Subcutaneous abdominal adipose tissue (tissue), 5 donors: ENCODE measurements around the gene ORM2.
"Not testable (repeated sequence)": the region's sequence is repeated elsewhere in the genome, so short reads cannot be mapped to it uniquely, and the experiment has no call there.

ENCODE experiments used
- H3K27ac ChIP-seq: one replicate; pipeline ENCODE4 v1.7.0; 2013; ENCODE audit warnings: low read depth, mild to moderate bottlenecking, inconsistent platforms, low read length, moderate library complexity
- H3K27me3 ChIP-seq, 5 donors: one replicate each; pipeline ENCODE4 v1.7.0; 2013; ENCODE audit warnings: low read length in 5 of 5, inconsistent platforms in 1 of 5; ENCODE audit not compliant: control insufficient read depth in 5 of 5, insufficient read depth in 4 of 5
- H3K36me3 ChIP-seq, 5 donors: one replicate each; pipeline ENCODE4 v1.7.0; 2013; ENCODE audit warnings: low read length in 5 of 5; ENCODE audit not compliant: control insufficient read depth in 5 of 5, insufficient read depth in 5 of 5
- H3K4me1 ChIP-seq, 5 donors: one replicate each; pipeline ENCODE4 v1.7.0; 2013; ENCODE audit warnings: low read length in 5 of 5, mild to moderate bottlenecking in 3 of 5, moderate library complexity in 1 of 5; ENCODE audit not compliant: control insufficient read depth in 5 of 5, insufficient read depth in 5 of 5
- H3K4me3 ChIP-seq, 5 donors: one replicate each; pipeline ENCODE4 v1.7.0; 2013; ENCODE audit warnings: low read length in 5 of 5, low read depth in 1 of 5
- H3K9ac ChIP-seq, 5 donors: one replicate each; pipeline ENCODE4 v1.7.0; 2013; ENCODE audit warnings: low read length in 5 of 5, mild to moderate bottlenecking in 4 of 5, moderate library complexity in 3 of 5
- H3K9me3 ChIP-seq, 5 donors: one replicate each; pipeline ENCODE4 v1.7.0; 2013; ENCODE audit warnings: low read length in 5 of 5; ENCODE audit not compliant: control insufficient read depth in 5 of 5
- donor health status: healthy.
- donor health status: healthy.
- donor health status: healthy.
- donor health status: healthy.
- donor health status: healthy.

ORM2 gene

DNA sequence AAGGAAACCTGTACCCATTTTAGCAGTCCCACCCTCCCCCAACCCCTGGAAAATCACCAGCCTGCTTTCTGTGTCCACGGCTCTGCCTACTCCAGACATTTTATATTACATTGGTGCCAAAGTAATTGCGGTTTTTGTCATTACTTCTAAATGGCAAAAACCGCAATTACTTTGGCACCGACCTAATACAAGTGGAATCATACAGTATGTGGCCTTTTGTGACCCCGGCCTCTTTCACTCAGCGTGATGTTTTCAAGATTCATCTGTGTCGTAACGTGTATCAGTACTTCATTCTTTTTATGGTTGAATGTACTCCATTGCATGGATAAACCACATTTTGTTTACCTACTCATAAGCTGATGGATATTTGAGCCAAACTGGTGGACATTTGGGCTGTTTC is 16.5 kb upstream of the ORM2 start:
- Histone ChIP-seq H3K36me3 (peaks cover 0 to 3% (median 0%) of the 10 kb centered on the region in 5 donors), H3K9me3 (peaks cover 0 to 5% (median 3%) of the 10 kb centered on the region in 5 donors), H3K27me3 (no peaks in the 10 kb centered on the region), H3K27ac (no peak overlapping the region), H3K9ac (no peak overlapping the region), H3K4me1 (peaks cover 0 to 16% (median 4%) of the 10 kb centered on the region in 5 donors), H3K4me3 (no peak overlapping the region)

DNA sequence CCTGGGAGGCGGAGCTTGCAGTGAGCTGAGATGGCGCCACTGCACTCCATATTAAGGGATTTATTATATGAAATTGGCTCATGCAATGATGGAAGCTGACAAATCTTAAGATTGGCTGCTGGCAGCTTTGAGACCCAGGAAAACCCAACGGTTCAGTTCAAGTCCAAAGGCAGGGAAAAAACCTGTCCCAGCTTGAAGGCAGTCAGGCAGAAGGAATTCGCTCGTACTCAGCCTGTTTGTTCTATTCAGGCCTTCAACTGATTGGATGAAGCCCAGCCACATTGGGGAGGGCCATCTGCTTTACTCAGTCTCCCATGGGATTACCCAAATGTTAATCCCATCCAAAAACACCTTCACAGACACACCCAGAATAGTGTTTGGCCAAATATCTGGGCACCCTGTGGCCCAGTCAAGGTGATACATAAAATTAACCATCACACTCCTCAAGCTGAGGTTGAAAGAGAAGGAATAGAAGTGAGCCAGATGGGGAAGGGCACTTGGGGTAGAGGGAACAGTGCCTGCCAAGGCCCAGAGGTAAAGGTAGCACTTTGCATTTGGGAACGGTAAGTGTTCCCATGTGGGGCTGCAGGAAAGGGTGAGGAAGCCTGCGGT is 15.3 kb upstream of the ORM2 start:
- peaks cover 0 to 3% (median 0%) of the 10 kb centered on the region in 5 donors for H3K36me3 ChIP-seq
- no peak overlapping the region for H3K27ac ChIP-seq
- H3K27me3 ChIP-seq = no peaks in the 10 kb centered on the region
- H3K4me1 ChIP-seq = peaks cover 0 to 17% (median 4%) of the 10 kb centered on the region in 5 donors
- peaks cover 0 to 5% (median 3%) of the 10 kb centered on the region in 5 donors for H3K9me3 ChIP-seq
- no peak overlapping the region for H3K4me3 ChIP-seq
- H3K9ac ChIP-seq = no peak overlapping the region

DNA sequence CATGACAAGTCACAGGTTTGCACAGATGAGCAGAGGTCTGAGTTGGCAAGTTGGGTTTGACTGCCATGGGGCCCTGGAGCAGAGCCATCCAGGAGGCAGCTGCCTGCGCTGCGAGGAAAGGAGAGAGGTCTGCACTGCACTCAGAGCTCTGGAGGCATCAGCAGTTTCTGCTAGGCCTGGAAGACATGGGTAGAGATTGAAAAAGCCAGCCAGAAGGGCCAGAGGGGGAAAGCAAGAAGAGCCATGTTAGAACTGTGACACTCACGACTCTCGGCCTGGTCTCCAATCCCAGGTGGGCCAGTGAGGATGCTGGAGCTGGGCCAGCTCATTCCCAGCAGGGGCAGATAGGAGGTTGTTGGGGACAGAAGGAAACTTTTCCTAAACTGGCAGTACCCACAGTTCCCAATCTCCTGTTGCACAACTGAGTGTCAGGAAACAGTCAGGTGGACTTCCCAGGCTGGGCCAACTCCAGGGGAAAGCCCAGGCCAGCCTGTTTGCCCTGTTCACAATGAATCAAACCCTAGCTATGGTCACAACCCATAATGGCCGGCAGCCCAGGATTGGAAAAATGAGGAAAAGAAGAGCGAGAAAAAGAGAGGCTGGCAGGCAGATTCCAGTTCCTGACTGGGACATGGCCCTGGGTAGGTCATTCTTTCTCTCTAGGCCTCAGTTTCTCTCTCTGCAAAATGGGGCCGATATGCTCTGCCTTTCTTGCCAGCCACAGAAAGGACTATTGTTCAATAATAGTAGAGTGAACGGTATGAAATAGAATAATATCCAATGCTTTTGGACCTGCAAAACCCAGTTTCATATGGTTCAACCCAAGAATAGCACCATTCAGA is 14.6 kb upstream of the ORM2 start:
- H3K4me3 ChIP-seq = no peak overlapping the region
- peaks cover 0 to 17% (median 4%) of the 10 kb centered on the region in 5 donors for H3K4me1 ChIP-seq
- H3K27me3 ChIP-seq = no peaks in the 10 kb centered on the region
- no peak overlapping the region for H3K27ac ChIP-seq
- H3K9ac ChIP-seq = no peak overlapping the region
- peaks cover 0 to 3% (median 0%) of the 10 kb centered on the region in 5 donors for H3K36me3 ChIP-seq
- peaks cover 0 to 5% (median 3%) of the 10 kb centered on the region in 5 donors for H3K9me3 ChIP-seq

DNA sequence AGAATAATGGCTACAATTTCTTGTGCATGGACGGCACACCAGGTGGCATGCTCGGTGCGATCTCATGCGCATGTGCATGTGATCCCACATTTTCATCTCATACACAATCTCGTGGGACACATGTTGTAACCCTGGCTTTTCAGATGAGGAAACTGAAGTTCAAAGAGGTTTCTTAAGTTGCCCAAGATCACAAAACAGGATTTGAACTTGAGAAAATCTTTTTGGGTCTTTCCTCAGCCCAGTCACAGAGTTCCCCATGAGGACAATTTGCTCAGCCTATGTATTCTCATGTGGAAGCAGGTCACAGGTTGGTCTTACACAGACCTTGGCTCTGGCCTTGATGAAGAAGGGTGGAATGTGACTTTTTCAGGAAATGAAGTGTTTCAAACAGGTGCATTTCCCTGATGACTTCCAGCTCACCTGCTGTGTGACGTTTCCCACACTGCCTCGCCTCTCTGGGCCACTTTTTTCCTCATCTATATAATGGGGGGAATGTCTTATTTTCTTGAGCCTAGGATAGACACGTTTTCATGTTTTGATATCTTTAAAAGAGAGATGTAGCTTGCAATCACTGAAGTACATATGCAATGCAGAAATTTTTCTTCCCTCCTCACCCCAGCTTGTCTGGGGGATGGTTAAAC is 13.8 kb upstream of the ORM2 start:
- Histone ChIP-seq H3K27me3 (no peaks in the 10 kb centered on the region), H3K9me3 (peaks cover 0 to 5% (median 3%) of the 10 kb centered on the region in 5 donors), H3K27ac (no peak overlapping the region), H3K9ac (no peak overlapping the region), H3K4me3 (no peak overlapping the region), H3K4me1 (peaks cover 0 to 17% (median 4%) of the 10 kb centered on the region in 5 donors), H3K36me3 (no peaks in the 10 kb centered on the region)

DNA sequence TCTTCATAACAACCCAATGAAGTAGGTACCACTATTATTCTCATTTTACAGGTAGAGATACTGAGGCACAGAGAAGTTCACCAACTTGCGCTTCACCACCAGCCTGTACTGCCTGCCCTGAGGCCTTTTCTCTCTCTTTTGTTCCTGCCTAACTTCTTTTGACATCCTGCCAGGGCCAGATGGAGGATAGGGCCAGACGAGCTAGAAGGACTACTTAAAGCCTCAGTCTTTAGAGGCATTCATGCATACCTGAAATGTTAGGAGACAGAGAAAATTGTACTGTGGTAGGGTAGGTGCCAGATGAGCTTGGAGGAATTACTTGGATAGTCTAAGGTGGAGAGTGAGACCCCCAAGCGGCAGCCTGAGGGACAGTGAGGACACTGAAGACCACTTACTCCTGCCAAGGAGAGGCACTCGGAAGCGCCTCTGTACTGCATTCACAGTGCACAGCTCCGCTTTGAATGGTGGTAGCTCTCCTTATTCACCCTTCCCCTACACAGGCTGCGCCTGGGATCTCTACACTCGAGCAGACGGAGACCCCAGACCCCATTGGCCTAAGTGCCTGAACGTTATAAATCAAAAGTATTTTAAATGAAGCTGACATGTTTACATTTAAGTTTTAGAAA is 13.0 kb upstream of the ORM2 start:
- Histone ChIP-seq H3K27ac (no peak overlapping the region), H3K9me3 (peaks cover 0 to 5% (median 3%) of the 10 kb centered on the region in 5 donors), H3K36me3 (no peaks in the 10 kb centered on the region), H3K4me3 (no peak overlapping the region), H3K4me1 (peaks cover 0 to 17% (median 4%) of the 10 kb centered on the region in 5 donors), H3K27me3 (no peaks in the 10 kb centered on the region), H3K9ac (no peak overlapping the region)

DNA sequence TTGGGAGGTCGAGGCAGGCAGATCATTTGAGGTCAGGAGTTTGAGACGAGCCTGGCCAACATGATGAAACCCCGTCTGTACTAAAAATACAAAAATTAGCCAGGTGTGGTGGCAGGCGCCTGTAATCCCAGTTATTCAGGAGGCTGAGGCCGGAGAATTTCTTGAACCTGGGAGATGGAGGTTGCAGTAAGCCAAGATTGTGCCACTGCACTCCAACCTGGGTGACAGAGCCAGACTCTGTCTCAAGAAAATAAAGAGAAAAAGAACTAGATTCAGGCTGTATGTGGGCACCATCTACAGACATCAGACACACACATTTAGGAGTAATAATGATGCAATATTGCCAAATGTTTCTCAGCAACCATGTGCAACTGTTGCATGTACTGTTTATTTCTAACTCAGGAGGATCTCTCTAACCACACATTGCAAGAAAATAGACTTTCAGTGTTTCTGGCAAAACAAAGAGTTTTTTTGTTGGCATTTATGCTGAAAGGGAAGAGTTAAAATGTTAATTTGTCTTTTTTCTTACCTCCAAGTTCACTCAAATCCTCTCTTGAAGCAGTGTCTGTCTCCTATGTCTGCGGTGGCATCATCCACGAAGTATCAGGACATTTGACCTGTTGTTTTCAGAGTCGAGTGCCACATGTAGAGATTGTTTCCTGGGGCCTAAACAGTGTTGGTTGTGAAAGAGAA is 11.9 kb upstream of the ORM2 start:
- H3K27me3 ChIP-seq = no peaks in the 10 kb centered on the region
- no peak overlapping the region for H3K4me3 ChIP-seq
- no peaks in the 10 kb centered on the region for H3K36me3 ChIP-seq
- H3K9ac ChIP-seq = no peak overlapping the region
- H3K9me3 ChIP-seq = peaks cover 0 to 5% (median 3%) of the 10 kb centered on the region in 5 donors
- no peak overlapping the region for H3K27ac ChIP-seq
- peaks cover 0 to 17% (median 4%) of the 10 kb centered on the region in 5 donors for H3K4me1 ChIP-seq

DNA sequence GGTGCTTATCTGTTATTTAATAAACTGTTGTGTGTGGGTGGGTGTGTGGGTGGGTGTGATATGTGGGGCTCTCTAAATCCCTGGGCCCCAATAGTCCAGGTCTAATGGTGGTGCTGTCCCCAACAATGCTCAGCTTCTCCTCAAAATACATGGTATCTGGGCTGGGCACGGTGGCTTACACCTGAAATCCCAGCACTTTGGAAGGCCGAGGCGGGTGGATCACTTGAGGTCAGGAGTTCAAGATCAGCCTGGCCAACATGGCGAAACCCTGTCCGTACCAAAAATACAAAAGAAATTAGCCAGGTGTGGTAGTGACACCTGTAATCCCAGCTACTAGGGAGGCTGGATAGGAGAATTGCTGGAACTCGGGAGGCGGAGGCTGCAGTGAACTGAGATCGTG is 11.3 kb upstream of the ORM2 start:
- H3K27ac ChIP-seq = no peak overlapping the region
- no peak overlapping the region for H3K9ac ChIP-seq
- no peak overlapping the region for H3K4me3 ChIP-seq
- no peaks in the 10 kb centered on the region for H3K27me3 ChIP-seq
- no peaks in the 10 kb centered on the region for H3K36me3 ChIP-seq
- peaks cover 0 to 5% (median 3%) of the 10 kb centered on the region in 5 donors for H3K9me3 ChIP-seq
- peaks cover 0 to 17% (median 4%) of the 10 kb centered on the region in 5 donors for H3K4me1 ChIP-seq

DNA sequence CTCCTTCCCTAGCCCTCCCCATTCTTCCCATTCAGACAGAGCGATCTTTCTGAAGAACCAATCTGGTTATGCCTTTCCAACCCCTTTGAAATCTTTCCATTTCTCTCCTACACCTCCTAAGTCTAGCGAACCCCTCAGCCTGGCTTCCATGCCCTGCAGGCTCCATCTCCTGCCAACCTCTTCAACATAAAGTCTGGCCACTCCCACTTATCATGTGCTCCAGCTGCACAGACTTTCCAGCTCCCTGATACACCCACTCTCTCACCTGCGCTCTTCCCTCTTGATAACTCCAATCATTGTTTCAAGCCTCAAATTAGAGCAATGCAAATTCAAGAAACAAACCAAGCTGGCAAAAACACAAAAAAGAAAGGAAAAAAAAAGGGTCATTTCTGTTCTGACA is 10.5 kb upstream of the ORM2 start:
- no peak overlapping the region for H3K4me3 ChIP-seq
- no peaks in the 10 kb centered on the region for H3K27me3 ChIP-seq
- no peaks in the 10 kb centered on the region for H3K36me3 ChIP-seq
- no peak overlapping the region for H3K9ac ChIP-seq
- H3K4me1 ChIP-seq = peaks cover 0 to 17% (median 4%) of the 10 kb centered on the region in 5 donors
- H3K9me3 ChIP-seq = peaks cover 0 to 5% (median 3%) of the 10 kb centered on the region in 5 donors
- H3K27ac ChIP-seq = no peak overlapping the region

DNA sequence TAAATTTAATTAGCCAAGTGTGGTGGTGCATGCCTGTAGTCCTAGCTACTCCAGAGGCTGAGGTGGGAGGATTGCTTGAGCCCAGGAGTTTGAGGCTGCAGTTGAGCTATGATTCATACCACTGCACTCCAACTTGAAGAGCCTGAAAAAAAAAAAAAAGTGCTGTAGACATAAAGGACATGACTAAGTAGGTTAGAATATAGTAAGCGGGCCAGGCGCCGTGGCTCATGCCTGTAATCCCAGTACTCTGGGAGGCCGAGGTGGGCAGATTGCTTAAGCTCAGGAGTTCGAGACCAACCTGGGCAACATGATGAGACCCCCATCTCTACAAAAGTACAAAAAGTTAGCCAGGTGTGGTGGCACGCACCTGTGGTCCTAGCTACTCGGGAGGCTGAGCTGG is 9.0 kb upstream of the ORM2 start:
- H3K4me3 ChIP-seq, H3K9me3 ChIP-seq, H3K36me3 ChIP-seq, H3K4me1 ChIP-seq, H3K9ac ChIP-seq, H3K27me3 ChIP-seq, H3K27ac ChIP-seq: not testable (repeated sequence)
